DND-41 (cell line): ENCODE measurements around the gene LRRC74A.

ENCODE experiments used
- ATAC-seq: fragments of 200-7000 bp; cut with Tn5 transposase; 3 replicates; pipeline ENCODE4 v1.9.1; 2021; ENCODE audit warnings: low read depth; ENCODE audit not compliant: insufficient read depth
- DNase-seq: peaks from one replicate; pipeline ENCODE4 v3.0.0-alpha.2; 2020
- H2AFZ ChIP-seq: 2 replicates; pipeline ENCODE4 v1.6.0; 2012; ENCODE audit warnings: low read depth, low read length
- H3K27ac ChIP-seq: 2 replicates; pipeline ENCODE4 v1.5.1; 2012; ENCODE audit warnings: low read length, inconsistent platforms
- H3K27me3 ChIP-seq: fragments of 200-600 bp; sonication (generic); 2 replicates; pipeline ENCODE4 v1.6.0; 2012; ENCODE audit warnings: low read length, mild to moderate bottlenecking, inconsistent platforms; ENCODE audit not compliant: insufficient read depth, poor library complexity
- H3K36me3 ChIP-seq: 2 replicates; pipeline ENCODE4 v1.5.1; 2012; ENCODE audit warnings: low read length, inconsistent platforms; ENCODE audit not compliant: insufficient read depth
- H3K4me1 ChIP-seq: 2 replicates; pipeline ENCODE4 v1.5.1; 2012; ENCODE audit warnings: mild to moderate bottlenecking, low read length; ENCODE audit not compliant: insufficient read depth
- H3K4me2 ChIP-seq: 2 replicates; pipeline ENCODE4 v1.6.0; 2012; ENCODE audit warnings: mild to moderate bottlenecking, moderate library complexity, low read length, inconsistent platforms; ENCODE audit not compliant: insufficient read depth
- H3K4me3 ChIP-seq, 2 experiments: fragments of 200-600 bp in 1 of 2; shearing (Covaris generic) in 1 of 2; 2 replicates each; pipeline ENCODE4 v1.5.1; 2012 to 2016; ENCODE audit warnings: inconsistent platforms in 2 of 2, low read length in 2 of 2, mild to moderate bottlenecking in 2 of 2, low read depth in 1 of 2, moderate library complexity in 1 of 2
- H3K79me2 ChIP-seq: 2 replicates; pipeline ENCODE4 v1.6.0; 2012; ENCODE audit warnings: low read length, inconsistent platforms; ENCODE audit not compliant: insufficient read depth
- H3K9ac ChIP-seq: 2 replicates; pipeline ENCODE4 v1.6.0; 2012; ENCODE audit warnings: low read depth, mild to moderate bottlenecking, inconsistent platforms, low read length, moderate library complexity
- H3K9me3 ChIP-seq: 2 replicates; pipeline ENCODE4 v1.5.1; 2012; ENCODE audit warnings: low read length, moderate library complexity, mild to moderate bottlenecking, inconsistent platforms; ENCODE audit not compliant: insufficient read depth, severe bottlenecking
- H4K20me1 ChIP-seq: 2 replicates; pipeline ENCODE4 v1.6.0; 2012; ENCODE audit warnings: low read length; ENCODE audit not compliant: insufficient read depth
- EZH2 ChIP-seq: IDR thresholded peaks from 3 replicates; pipeline ENCODE4 v1.6.1; 2012; ENCODE audit warnings: borderline replicate concordance, low read depth, mild to moderate bottlenecking, moderate library complexity, low read length, inconsistent platforms; ENCODE audit not compliant: severe bottlenecking
- TF ChIP-seq, protein P1 (sequence below): IDR thresholded peaks from 2 replicates; pipeline ENCODE4 v1.5.1; 2012; ENCODE audit warnings: borderline replicate concordance, low read length, moderate library complexity, mild to moderate bottlenecking; ENCODE audit not compliant: poor library complexity, severe bottlenecking; ENCODE audit errors: extremely low read depth

LRRC74A gene

DNA sequence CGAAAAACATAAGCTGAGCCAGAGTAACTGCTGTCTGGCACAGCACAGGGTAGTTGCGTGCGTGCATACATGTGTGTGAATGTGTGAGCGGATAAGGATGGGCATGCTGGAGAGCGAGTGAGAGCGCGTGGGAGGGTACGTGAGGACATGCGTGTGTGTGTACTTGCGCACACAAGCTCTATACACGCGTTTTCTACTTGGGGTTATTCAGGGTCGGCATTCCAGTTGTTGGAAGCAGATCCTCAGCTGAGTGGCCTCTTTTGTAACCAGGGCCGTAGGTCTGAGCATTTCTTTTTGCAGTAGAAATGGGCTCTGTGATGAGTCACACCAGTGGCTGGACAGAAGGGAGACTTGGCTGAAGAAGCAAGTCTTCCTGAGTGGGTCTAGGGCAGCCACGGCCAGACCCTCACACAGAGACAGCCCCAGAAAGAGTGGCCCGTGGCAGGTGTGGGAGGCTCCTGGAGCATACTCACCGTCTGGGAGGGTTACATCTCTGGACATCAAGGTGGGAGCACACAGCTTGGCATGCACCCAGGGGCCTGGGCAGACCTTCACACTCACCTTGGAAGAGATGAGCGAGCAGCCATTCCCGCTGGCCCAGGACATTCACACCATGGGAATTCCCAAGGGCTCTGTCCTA, 78.0 kb downstream of the LRRC74A start:
- peak overlapping the region; percentile 48; the same call in 1 of the 2 replicates for H2AFZ ChIP-seq
- no peaks in the 10 kb centered on the region for H3K79me2 ChIP-seq
- H3K4me1 ChIP-seq, result peaks cover 17% of the 10 kb centered on the region
- no peaks in the 10 kb centered on the region for H3K27me3 ChIP-seq
- no peak overlapping the region for H3K27ac ChIP-seq
- no peak overlapping the region for H3K4me3 ChIP-seq
- DNase-seq (no peak), ATAC-seq (no peak)
- no peaks in the 10 kb centered on the region for H3K36me3 ChIP-seq
- no peaks in the 10 kb centered on the region for H4K20me1 ChIP-seq
- no peak overlapping the region for H3K9ac ChIP-seq
- peak overlapping the region; percentile 47; the same call in 1 of the 2 replicates for H3K4me2 ChIP-seq
- no peaks in the 10 kb centered on the region for H3K9me3 ChIP-seq
- TF ChIP-seq, protein P1, sequence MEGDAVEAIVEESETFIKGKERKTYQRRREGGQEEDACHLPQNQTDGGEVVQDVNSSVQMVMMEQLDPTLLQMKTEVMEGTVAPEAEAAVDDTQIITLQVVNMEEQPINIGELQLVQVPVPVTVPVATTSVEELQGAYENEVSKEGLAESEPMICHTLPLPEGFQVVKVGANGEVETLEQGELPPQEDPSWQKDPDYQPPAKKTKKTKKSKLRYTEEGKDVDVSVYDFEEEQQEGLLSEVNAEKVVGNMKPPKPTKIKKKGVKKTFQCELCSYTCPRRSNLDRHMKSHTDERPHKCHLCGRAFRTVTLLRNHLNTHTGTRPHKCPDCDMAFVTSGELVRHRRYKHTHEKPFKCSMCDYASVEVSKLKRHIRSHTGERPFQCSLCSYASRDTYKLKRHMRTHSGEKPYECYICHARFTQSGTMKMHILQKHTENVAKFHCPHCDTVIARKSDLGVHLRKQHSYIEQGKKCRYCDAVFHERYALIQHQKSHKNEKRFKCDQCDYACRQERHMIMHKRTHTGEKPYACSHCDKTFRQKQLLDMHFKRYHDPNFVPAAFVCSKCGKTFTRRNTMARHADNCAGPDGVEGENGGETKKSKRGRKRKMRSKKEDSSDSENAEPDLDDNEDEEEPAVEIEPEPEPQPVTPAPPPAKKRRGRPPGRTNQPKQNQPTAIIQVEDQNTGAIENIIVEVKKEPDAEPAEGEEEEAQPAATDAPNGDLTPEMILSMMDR, result no peak
- TF ChIP-seq EZH2, result no peak

DNA sequence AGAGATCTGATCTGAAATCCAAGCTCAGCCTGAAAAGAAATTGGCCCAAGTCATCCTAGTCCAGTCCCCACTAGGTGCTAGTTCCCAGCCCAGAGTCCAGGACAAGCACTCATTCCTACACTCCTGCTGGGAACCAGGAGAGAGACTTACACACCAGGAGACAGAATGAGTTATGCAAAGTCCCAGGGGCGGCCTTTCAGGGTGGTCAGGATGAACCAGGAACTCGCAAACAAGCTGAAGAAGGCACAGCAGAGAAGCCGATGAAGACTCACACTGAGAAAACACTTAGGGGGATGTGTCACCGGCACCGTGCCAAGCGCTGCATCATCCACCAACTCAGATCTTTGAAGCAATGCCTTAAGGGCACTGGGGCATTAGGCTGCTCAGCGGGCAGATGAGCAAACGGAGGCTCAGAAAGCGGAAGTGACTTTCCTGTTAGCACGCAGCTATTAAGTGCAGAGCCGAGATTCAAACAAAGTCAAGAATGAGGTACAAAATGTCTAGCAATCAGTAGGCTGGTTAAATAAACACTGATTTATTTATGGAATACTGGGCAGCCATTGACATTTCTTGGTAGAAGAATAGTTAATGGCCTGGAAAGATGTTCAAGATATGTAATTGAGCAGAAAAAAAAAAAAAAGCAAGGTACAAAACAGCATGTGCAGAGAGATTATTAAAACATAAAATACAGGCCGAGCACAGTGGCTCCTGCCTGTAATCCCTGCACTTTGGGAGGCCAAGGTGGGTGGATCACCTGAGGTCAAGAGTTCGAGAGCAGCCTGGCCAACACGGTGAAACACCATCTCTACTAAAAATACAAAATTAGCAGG, 78.7 kb downstream of the LRRC74A start:
- H3K9me3 ChIP-seq, result no peaks in the 10 kb centered on the region
- H3K9ac ChIP-seq, result no peak overlapping the region
- no peak overlapping the region for H3K27ac ChIP-seq
- H4K20me1 ChIP-seq, result no peaks in the 10 kb centered on the region
- no peak overlapping the region for H3K4me3 ChIP-seq
- H2AFZ ChIP-seq, result peak overlapping the region; percentile 48
- peak; percentile 55 for DNase-seq
- peak; percentile 31; the same call in 2 of the 3 replicates for ATAC-seq
- H3K36me3 ChIP-seq, result no peaks in the 10 kb centered on the region
- peaks cover 19% of the 10 kb centered on the region for H3K4me1 ChIP-seq
- H3K4me2 ChIP-seq, result peak overlapping the region; percentile 47
- no peaks in the 10 kb centered on the region for H3K79me2 ChIP-seq
- TF ChIP-seq EZH2, result no peak
- TF ChIP-seq, protein P1, result no peak
- no peaks in the 10 kb centered on the region for H3K27me3 ChIP-seq

DNA sequence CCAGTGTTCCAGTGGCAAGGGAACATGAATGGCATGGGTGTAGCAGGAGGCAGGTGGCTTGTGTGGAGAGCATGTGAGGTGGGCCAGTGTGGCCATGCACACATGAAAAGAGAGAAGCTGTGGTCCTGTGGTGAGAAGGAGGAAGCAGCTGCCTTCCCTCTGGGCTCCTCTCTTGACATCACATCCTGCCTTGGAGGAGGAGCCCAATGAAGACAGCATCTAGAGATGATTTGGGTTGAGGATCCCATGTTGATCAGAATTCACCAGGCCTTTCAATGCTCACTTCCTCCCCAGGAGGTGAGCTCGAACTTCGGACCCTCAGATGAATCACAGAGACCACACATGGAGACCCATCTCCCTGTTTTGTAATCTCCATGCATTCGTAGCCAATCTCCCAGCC, 82.6 kb downstream of the LRRC74A start:
- no peak for TF ChIP-seq EZH2
- TF ChIP-seq, protein P1, result no peak
- H3K9me3 ChIP-seq, result no peaks in the 10 kb centered on the region

More for the DNA sequence above, 82.6 kb downstream of the LRRC74A start:
- H3K4me1 ChIP-seq, result peaks cover 22% of the 10 kb centered on the region
- no peaks in the 10 kb centered on the region for H3K36me3 ChIP-seq
- no peaks in the 10 kb centered on the region for H3K27me3 ChIP-seq
- DNase-seq (peak; percentile 83), ATAC-seq (peak; percentile 89)
- no peaks in the 10 kb centered on the region for H4K20me1 ChIP-seq
- H3K79me2 ChIP-seq, result no peaks in the 10 kb centered on the region
- H3K9ac ChIP-seq, result no peak overlapping the region
- peak overlapping the region; percentile 55 for H3K27ac ChIP-seq
- H2AFZ ChIP-seq, result peak overlapping the region; percentile 37
- H3K4me3 ChIP-seq, result no peak overlapping the region
- no peak overlapping the region for H3K4me2 ChIP-seq
